ENCODE measurements around the gene ARMC9.

- no peak for TF ChIP-seq CTCF (IDR thresholded peaks at IDR 0.05)
- TF ChIP-seq POLR2A (IDR thresholded peaks at IDR 0.05): no peak
- TF ChIP-seq POLR2AphosphoS5 (IDR thresholded peaks at IDR 0.05): no peak
- TF ChIP-seq EP300 (IDR thresholded peaks at IDR 0.05): no peak
Observed at GRCh38 chr2:231243866-231244265, 45.4 kb downstream of the ARMC9 start.

All from upper lobe of left lung (tissue), 4 donors.